ENCODE data around the gene PTPRZ1. TPM values are rescaled to one million over a fixed set of nuclear protein-coding genes. Genes with fewer than 3 reads are reported as not detected.

The PTPRZ1 gene
- total RNA-seq, 1 experiment from 2014 or later: not detected

GRCh38 chr7:122056977-122057376 is 184.0 kb downstream of the PTPRZ1 start:
- Mint-ChIP-seq H3K27me3 (ENCODE audit: insufficient read depth, unreplicated experiment) (no peaks in the 10 kb centered on the region), H3K9me3 (ENCODE audit: unreplicated experiment) (no peaks in the 10 kb centered on the region), H3K27ac (ENCODE audit: unreplicated experiment) (no peak overlapping the region), H3K4me1 (ENCODE audit: low read depth, unreplicated experiment) (no peaks in the 10 kb centered on the region), H3K36me3 (ENCODE audit: insufficient read depth, unreplicated experiment) (no peaks in the 10 kb centered on the region), H3K4me3 (ENCODE audit: unreplicated experiment) (no peak overlapping the region)
- ChIA-PET POLR2A (no interaction called here), CTCF (no interaction called here)
- Histone ChIP-seq H3K36me3 (ENCODE audit: control insufficient read depth, insufficient read depth, low read length) (no peaks in the 10 kb centered on the region), H3K4me3 (ENCODE audit: low read depth, low read length) (no peak overlapping the region), H3K27me3 (replicated peaks; ENCODE audit: control insufficient read depth, insufficient read depth, low read length) (no peaks in the 10 kb centered on the region), H3K4me1 (peaks cover 9% of the 10 kb centered on the region), H3K9me3 (no peaks in the 10 kb centered on the region)
- BruUV-seq (replicated peaks): no TSS peak
- no peak for TF ChIP-seq CTCF (IDR thresholded peaks at IDR 0.05; ENCODE audit: insufficient read depth in 1 of 2, low read depth in 1 of 2, low read length in 1 of 2, severe bottlenecking in 1 of 2, unreplicated experiment in 1 of 2)
- no peak for DNase-seq
- intact Hi-C loops (cut with micrococcal nuclease; ENCODE audit: unreplicated experiment): no loop called here

GRCh38 chr7:122059542-122059941 is 186.6 kb downstream of the PTPRZ1 start:
- Mint-ChIP-seq H3K9me3 (ENCODE audit: unreplicated experiment) (no peaks in the 10 kb centered on the region), H3K27ac (ENCODE audit: unreplicated experiment) (no peak overlapping the region), H3K4me1 (ENCODE audit: low read depth, unreplicated experiment) (no peaks in the 10 kb centered on the region), H3K27me3 (ENCODE audit: insufficient read depth, unreplicated experiment) (no peaks in the 10 kb centered on the region), H3K36me3 (ENCODE audit: insufficient read depth, unreplicated experiment) (no peaks in the 10 kb centered on the region), H3K4me3 (ENCODE audit: unreplicated experiment) (no peak overlapping the region)
- CTCF ChIA-PET: no interaction called here
- no peak overlapping the region for H3K4me3 ChIP-seq (ENCODE audit: low read depth, low read length)
- no TSS peak for BruUV-seq (replicated peaks)
- no peak for DNase-seq
- H3K27me3 ChIP-seq (replicated peaks; ENCODE audit: control insufficient read depth, insufficient read depth, low read length): no peaks in the 10 kb centered on the region
- POLR2A ChIA-PET: no interaction called here
- peaks cover 2% of the 10 kb centered on the region for H3K4me1 ChIP-seq
- no peak for TF ChIP-seq CTCF (IDR thresholded peaks at IDR 0.05; ENCODE audit: insufficient read depth in 1 of 2, low read depth in 1 of 2, low read length in 1 of 2, severe bottlenecking in 1 of 2, unreplicated experiment in 1 of 2)
- intact Hi-C loops (cut with micrococcal nuclease; ENCODE audit: unreplicated experiment): no loop called here
- no peaks in the 10 kb centered on the region for H3K36me3 ChIP-seq (ENCODE audit: control insufficient read depth, insufficient read depth, low read length)
- no peaks in the 10 kb centered on the region for H3K9me3 ChIP-seq

- Histone ChIP-seq H3K4me1 (no peaks in the 10 kb centered on the region), H3K9me3 (no peaks in the 10 kb centered on the region), H3K4me3 (ENCODE audit: low read depth, low read length) (no peak overlapping the region), H3K36me3 (ENCODE audit: control insufficient read depth, insufficient read depth, low read length) (no peaks in the 10 kb centered on the region), H3K27me3 (replicated peaks; ENCODE audit: control insufficient read depth, insufficient read depth, low read length) (no peaks in the 10 kb centered on the region)
- no peaks in the 10 kb centered on the region for H3K36me3 Mint-ChIP-seq (ENCODE audit: insufficient read depth, unreplicated experiment)
- no peak overlapping the region for H3K4me3 Mint-ChIP-seq (ENCODE audit: unreplicated experiment)
- no peak for DNase-seq
- H3K27ac Mint-ChIP-seq (ENCODE audit: unreplicated experiment): no peak overlapping the region
- H3K4me1 Mint-ChIP-seq (ENCODE audit: low read depth, unreplicated experiment): no peaks in the 10 kb centered on the region
- BruUV-seq (replicated peaks): no TSS peak
- POLR2A ChIA-PET: no interaction called here
- intact Hi-C loops (cut with micrococcal nuclease; ENCODE audit: unreplicated experiment): no loop called here
- no peaks in the 10 kb centered on the region for H3K9me3 Mint-ChIP-seq (ENCODE audit: unreplicated experiment)
- H3K27me3 Mint-ChIP-seq (ENCODE audit: insufficient read depth, unreplicated experiment): no peaks in the 10 kb centered on the region
- TF ChIP-seq CTCF (IDR thresholded peaks at IDR 0.05; ENCODE audit: insufficient read depth in 1 of 2, low read depth in 1 of 2, low read length in 1 of 2, severe bottlenecking in 1 of 2, unreplicated experiment in 1 of 2): no peak
- CTCF ChIA-PET: no interaction called here
Observed at GRCh38 chr7:122063146-122063545, 190.2 kb downstream of the PTPRZ1 start.
